ENCODE data around the gene CCL17.

CCL17 gene

GRCh38 chr16:57401943-57402640 is 2.5 kb upstream of the CCL17 start:
- DNase-seq = no peak

GRCh38 chr16:57405097-57405496 is 530 bp downstream of the CCL17 start:
- DNase-seq = no peak

GRCh38 chr16:57406881-57407280 is 2.3 kb downstream of the CCL17 start:
- DNase-seq = no peak

GRCh38 chr16:57407521-57408353 is 3.2 kb downstream of the CCL17 start:
- DNase-seq = no peak

GRCh38 chr16:57409065-57409464 is 4.5 kb downstream of the CCL17 start:
- no peak for DNase-seq

GRCh38 chr16:57409870-57410587 is 5.5 kb downstream of the CCL17 start:
- DNase-seq = no peak

GRCh38 chr16:57411362-57411976 is 6.9 kb downstream of the CCL17 start:
- no peak for DNase-seq

- no peak for DNase-seq
These were observed 8.0 kb downstream of the CCL17 start for GRCh38 chr16:57412584-57412983.

- DNase-seq = no peak
These were observed 8.7 kb downstream of the CCL17 start for GRCh38 chr16:57413301-57413730.

GRCh38 chr16:57413733-57414132 is 9.2 kb downstream of the CCL17 start:
- no peak for DNase-seq

- no peak for DNase-seq
These were observed 11.5 kb downstream of the CCL17 start for GRCh38 chr16:57416084-57416483.

- DNase-seq = no peak
These were observed 14.9 kb downstream of the CCL17 start for GRCh38 chr16:57419506-57419905.

GRCh38 chr16:57422026-57422944 is 17.7 kb downstream of the CCL17 start:
- no peak for DNase-seq

- no peak for DNase-seq
These were observed 18.6 kb downstream of the CCL17 start for GRCh38 chr16:57423152-57423551.

GRCh38 chr16:57424583-57424982 is 20.0 kb downstream of the CCL17 start:
- DNase-seq = no peak

GRCh38 chr16:57426356-57426755 is 21.8 kb downstream of the CCL17 start:
- no peak for DNase-seq

- DNase-seq = no peak
These were observed 22.7 kb downstream of the CCL17 start for GRCh38 chr16:57427307-57427706.

GRCh38 chr16:57427824-57428223 is 23.3 kb downstream of the CCL17 start:
- no peak for DNase-seq

GRCh38 chr16:57430955-57431354 is 26.4 kb downstream of the CCL17 start:
- no peak for DNase-seq

GRCh38 chr16:57432505-57432904 is 27.9 kb downstream of the CCL17 start:
- no peak for DNase-seq

- DNase-seq = no peak
These were observed 28.4 kb downstream of the CCL17 start for GRCh38 chr16:57432989-57433388.

GRCh38 chr16:57434003-57434402 is 29.4 kb downstream of the CCL17 start:
- DNase-seq = no peak
